Endothelial cell of umbilical vein (primary cell): ENCODE measurements around the gene THBS4. TPM values are rescaled to one million over a fixed set of nuclear protein-coding genes. Genes with fewer than 3 reads are reported as not detected.

ENCODE experiments used
- BruUV-seq: library from RNA; stranded (reverse); fragments of 400-500 nt; replicated peaks from 2 replicates; lab custom pipeline; 2021; lab: Mats Ljungman, UMichigan
- CTCF ChIA-PET: fragments of 300-600, 350-600 bp; sonication (Branson Sonifier 250); formaldehyde crosslinking; loops from one replicate; lab custom pipeline; 2021; ENCODE audit warnings: antibody characterized with exemption, inconsistent platforms; lab: Charles Lee
- POLR2A ChIA-PET: fragments of 300-600, 350-600 bp; sonication (Branson Sonifier 250); formaldehyde crosslinking; loops from one replicate; lab custom pipeline; 2021; ENCODE audit warnings: antibody characterized with exemption, inconsistent platforms; lab: Charles Lee
- DNase-seq: peaks from one replicate; pipeline ENCODE4 v3.0.0-alpha.2; 2011; ENCODE audit warnings: low read depth, low spot score
- FAIRE-seq: peaks from 2 replicates; lab custom pipeline; 2011; peaks lifted over from hg19 to GRCh38; lab: Jason Lieb, UNC
- H2AFZ ChIP-seq: 2 replicates; pipeline ENCODE4 v1.6.0; 2012; ENCODE audit warnings: low read depth, low read length, control low read depth, inconsistent platforms
- H3K27ac ChIP-seq: 2 replicates; pipeline ENCODE4 v1.5.1; 2011; ENCODE audit warnings: low read depth, mild to moderate bottlenecking, control low read depth, low read length, moderate library complexity; ENCODE audit not compliant: insufficient read depth
- H3K27me3 ChIP-seq, 2 experiments: 2 replicates each; pipeline versions ENCODE4 v1.6.0 to v1.6.1; 2011; ENCODE audit warnings: low read length in 2 of 2, mixed read lengths in 1 of 2; ENCODE audit not compliant: control insufficient read depth in 2 of 2, insufficient read depth in 2 of 2
- H3K36me3 ChIP-seq, 2 experiments: 2 replicates in 1 of 2; 3 replicates in 1 of 2; pipeline ENCODE4 v1.5.1; 2011; ENCODE audit warnings: low read length in 2 of 2, mild to moderate bottlenecking in 1 of 2, moderate library complexity in 1 of 2; ENCODE audit not compliant: control insufficient read depth in 2 of 2, insufficient read depth in 2 of 2; ENCODE audit errors: extremely low read depth in 1 of 2
- H3K4me1 ChIP-seq: 3 replicates; pipeline ENCODE4 v1.5.1; 2011; ENCODE audit warnings: mild to moderate bottlenecking, low read length; ENCODE audit not compliant: control insufficient read depth, insufficient read depth; ENCODE audit errors: extremely low read depth
- H3K4me2 ChIP-seq: 2 replicates; pipeline ENCODE4 v1.6.1; 2011; ENCODE audit warnings: low read length, control low read depth, mixed read lengths; ENCODE audit not compliant: insufficient read depth
- H3K4me3 ChIP-seq, 3 experiments: fragments of 200-600 bp in 1 of 3; sonication (generic), shearing (Covaris generic) in 1 of 3; replicated peaks in 1 of 3; 2 replicates each; pipeline ENCODE4 v1.5.1; 2011 to 2016; ENCODE audit warnings: control low read depth in 3 of 3, low read length in 3 of 3, mild to moderate bottlenecking in 2 of 3, inconsistent platforms in 1 of 3, low read depth in 1 of 3, moderate library complexity in 1 of 3; ENCODE audit not compliant: insufficient read depth in 1 of 3
- H3K79me2 ChIP-seq: 2 replicates; pipeline ENCODE4 v1.6.0; 2012; ENCODE audit warnings: low read length, inconsistent platforms; ENCODE audit not compliant: control insufficient read depth, insufficient read depth
- H3K9ac ChIP-seq: replicated peaks from 2 replicates; pipeline ENCODE3; 2011; ENCODE audit warnings: low read length, control low read depth; ENCODE audit not compliant: insufficient read depth; ENCODE audit errors: extremely low read depth
- H3K9me1 ChIP-seq: replicated peaks from 3 replicates; pipeline ENCODE4 v1.6.0; 2011; ENCODE audit warnings: mild to moderate bottlenecking, low read length; ENCODE audit not compliant: control insufficient read depth, insufficient read depth; ENCODE audit errors: extremely low read depth
- H3K9me3 ChIP-seq: replicated peaks from 2 replicates; pipeline ENCODE4 v1.5.1; 2012; ENCODE audit warnings: low read length, inconsistent platforms; ENCODE audit not compliant: control insufficient read depth, insufficient read depth
- H4K20me1 ChIP-seq: replicated peaks from 2 replicates; pipeline ENCODE3; 2011; ENCODE audit warnings: mild to moderate bottlenecking, low read length; ENCODE audit not compliant: control insufficient read depth, insufficient read depth; ENCODE audit errors: extremely low read depth
- CTCF ChIP-seq, 2 donors: IDR thresholded peaks; 1 replicate in 1 of 2; 2 replicates in 1 of 2; pipeline ENCODE4 v1.5.1; 2011; ENCODE audit warnings: low read length in 2 of 2, mild to moderate bottlenecking in 2 of 2, moderate library complexity in 2 of 2, control low read depth in 1 of 2, inconsistent platforms in 1 of 2, low read depth in 1 of 2; ENCODE audit not compliant: insufficient read depth in 1 of 2; ENCODE audit errors: extremely low read depth in 1 of 2
- EZH2 ChIP-seq: IDR thresholded peaks from 2 replicates; pipeline ENCODE4 v1.6.1; 2012; ENCODE audit warnings: borderline replicate concordance, low read depth, mild to moderate bottlenecking, moderate library complexity, low read length, inconsistent platforms; ENCODE audit not compliant: severe bottlenecking
- FOS ChIP-seq: IDR thresholded peaks from 2 replicates; pipeline ENCODE4 v1.6.1; 2011; ENCODE audit warnings: mild to moderate bottlenecking, low read length, moderate library complexity, borderline replicate concordance; ENCODE audit not compliant: insufficient read depth
- GATA2 ChIP-seq: IDR thresholded peaks from 2 replicates; pipeline ENCODE4 v1.7.0; 2011; ENCODE audit warnings: low read depth, mild to moderate bottlenecking, moderate library complexity, mixed read lengths, low read length; ENCODE audit not compliant: insufficient read length, insufficient read depth
- JUN ChIP-seq: IDR thresholded peaks from 2 replicates; pipeline ENCODE4 v1.6.1; 2011; ENCODE audit warnings: borderline replicate concordance, low read depth; ENCODE audit not compliant: insufficient read length, insufficient read depth
- MAX ChIP-seq: IDR thresholded peaks from 2 replicates; pipeline ENCODE4 v1.6.1; 2011; ENCODE audit not compliant: insufficient read depth, insufficient read length
- MYC ChIP-seq: IDR thresholded peaks from one replicate; pipeline ENCODE4 v1.6.1; 2011; ENCODE audit warnings: mild to moderate bottlenecking, low read depth, low read length
- POLR2A ChIP-seq: IDR thresholded peaks from 2 replicates; pipeline ENCODE4 v1.6.1; 2012; ENCODE audit warnings: low read depth, mild to moderate bottlenecking, control low read depth, low read length
- POLR2AphosphoS5 ChIP-seq: IDR thresholded peaks from 2 replicates; pipeline ENCODE4 v1.6.1; 2012; ENCODE audit warnings: low read depth, mild to moderate bottlenecking, control low read depth, low read length, moderate library complexity; ENCODE audit not compliant: insufficient read depth
- dilution Hi-C: fragments of 300-500 bp; cut with MboI; formaldehyde crosslinking; loops from one replicate; pipeline ENCODE4 v1.15.0; 2019; ENCODE audit warnings: low sequenced_read_pairs; ENCODE audit not compliant: extremely low pct_ligation_motif_present
- intact Hi-C: fragments of 100-400 bp; cut with micrococcal nuclease; formaldehyde crosslinking; loops from one replicate; pipeline ENCODE4 v1.10.0; 2022
- polyA plus RNA-seq, 4 experiments: library from polyadenylated mRNA; depleted of rRNA in 3 of 4; stranded (reverse) in 3 of 4; unstranded in 1 of 4; fragments of >200 nt; gene quantifications; 2 replicates each; pipeline versions ENCODE4 v1.2.1 to v1.2.3, GENCODE V29; 2011 to 2012; ENCODE audit warnings: missing spikeins in 1 of 4
- total RNA-seq: library from RNA; stranded (reverse); gene quantifications from 2 replicates; pipeline ENCODE4 v1.2.3, GENCODE V29; 2021

Gene THBS4
- total and polyA plus RNA-seq, 2 donors (not counting 3 experiments of a cell fraction or from before 2014, with no cell fraction given), result not detected

- Histone ChIP-seq H3K9ac (no peak overlapping the region), H2AFZ (no peak overlapping the region), H4K20me1 (no peaks in the 10 kb centered on the region), H3K27ac (no peak overlapping the region), H3K36me3 (no peaks in the 10 kb centered on the region), H3K4me1 (no peaks in the 10 kb centered on the region), H3K9me1 (no peaks in the 10 kb centered on the region), H3K4me2 (no peak overlapping the region), H3K27me3 (peaks cover 1 to 3% of the 10 kb centered on the region in 2 experiments), H3K9me3 (no peaks in the 10 kb centered on the region), H3K4me3 (no peak overlapping the region), H3K79me2 (no peaks in the 10 kb centered on the region)
- TF ChIP-seq FOS (no peak), MAX (no peak), MYC (no peak), CTCF (IDR thresholded peaks at IDR 0.05; ENCODE audit: extremely low read depth in 1 of 2, insufficient read depth in 1 of 2, low read depth in 1 of 2, low read length in 2 of 2) (no peak), JUN (no peak), GATA2 (no peak), POLR2A (no peak), POLR2AphosphoS5 (no peak), EZH2 (no peak)
- dilution Hi-C loops, result no loop called here
- no peak for FAIRE-seq
- intact Hi-C loops, result no loop called here
- ChIA-PET POLR2A (no interaction called here), CTCF (no interaction called here)
- BruUV-seq, result no TSS peak
- DNase-seq, result no peak
Measured at GRCh38 chr5:80054682-80055081, 19.5 kb downstream of the THBS4 start.
